GM15510 (cell line): Measurements from ENCODE around the gene COL23A1.

ENCODE experiments used
- POLR2A ChIP-seq: IDR thresholded peaks from 3 replicates; pipeline ENCODE4 v1.6.1; 2011; ENCODE audit warnings: borderline replicate concordance; ENCODE audit not compliant: insufficient read length; ENCODE audit errors: extremely low read depth

Gene COL23A1

GRCh38 chr5:178440181-178440580 lies 150.0 kb downstream of the COL23A1 start:
- TF ChIP-seq POLR2A: no peak

GRCh38 chr5:178439493-178440180 lies 150.6 kb downstream of the COL23A1 start:
- TF ChIP-seq POLR2A: no peak

GRCh38 chr5:178438796-178439195 lies 151.4 kb downstream of the COL23A1 start:
- no peak for TF ChIP-seq POLR2A

- no peak for TF ChIP-seq POLR2A
Measured at GRCh38 chr5:178437386-178438075, 152.7 kb downstream of the COL23A1 start.

DNA sequence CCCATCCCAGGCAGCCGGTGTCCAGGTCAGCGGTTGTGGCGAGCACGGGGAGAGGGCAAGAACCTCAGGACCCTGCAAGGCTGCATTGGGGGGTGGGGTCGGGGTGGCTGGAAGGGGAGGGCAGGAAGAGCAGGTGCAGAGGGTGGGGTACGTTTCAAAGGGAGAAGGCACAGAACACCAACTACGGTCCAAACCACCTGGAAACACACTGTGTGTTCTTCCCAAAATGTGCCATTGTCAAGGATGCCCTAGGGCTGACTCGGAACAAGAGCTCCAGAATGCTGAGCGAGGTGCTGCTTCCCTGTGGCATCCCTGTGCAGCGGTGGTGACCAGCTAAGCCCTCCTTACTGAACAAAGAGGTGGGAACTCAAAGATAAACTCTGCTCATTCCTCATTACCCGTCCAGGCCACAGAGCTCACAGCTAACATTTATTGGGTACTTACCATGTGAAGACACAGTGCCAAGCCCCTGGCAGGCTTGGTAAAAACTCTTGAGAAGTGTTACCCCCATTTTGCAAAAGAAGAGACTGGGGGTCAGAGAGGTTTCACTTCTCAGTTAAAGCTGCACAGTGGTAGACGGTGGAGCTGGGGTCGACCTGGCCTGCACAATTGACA lies 153.8 kb downstream of the COL23A1 start:
- no peak for TF ChIP-seq POLR2A

GRCh38 chr5:178435321-178436238 lies 154.6 kb downstream of the COL23A1 start:
- TF ChIP-seq POLR2A: no peak

DNA sequence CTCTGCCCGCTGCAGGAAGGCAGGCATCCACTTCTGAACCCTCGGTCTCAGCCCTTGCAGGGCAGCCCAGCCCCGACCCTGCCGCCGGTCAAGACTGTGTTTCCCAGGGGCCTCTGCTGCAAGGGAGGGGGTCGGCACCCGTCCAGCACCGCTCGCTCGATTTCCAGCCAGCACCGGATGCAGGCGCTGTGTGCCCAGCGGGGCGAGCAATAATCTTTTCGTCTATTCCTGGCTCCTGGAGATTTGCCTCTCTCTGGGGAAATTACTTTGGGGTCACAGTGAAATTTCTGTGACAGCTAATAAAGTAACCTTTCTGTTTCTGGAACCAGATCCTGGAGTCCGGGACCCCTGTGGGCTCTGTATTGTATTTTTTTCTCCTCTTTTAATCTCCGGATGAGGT lies 155.3 kb downstream of the COL23A1 start:
- no peak for TF ChIP-seq POLR2A

DNA sequence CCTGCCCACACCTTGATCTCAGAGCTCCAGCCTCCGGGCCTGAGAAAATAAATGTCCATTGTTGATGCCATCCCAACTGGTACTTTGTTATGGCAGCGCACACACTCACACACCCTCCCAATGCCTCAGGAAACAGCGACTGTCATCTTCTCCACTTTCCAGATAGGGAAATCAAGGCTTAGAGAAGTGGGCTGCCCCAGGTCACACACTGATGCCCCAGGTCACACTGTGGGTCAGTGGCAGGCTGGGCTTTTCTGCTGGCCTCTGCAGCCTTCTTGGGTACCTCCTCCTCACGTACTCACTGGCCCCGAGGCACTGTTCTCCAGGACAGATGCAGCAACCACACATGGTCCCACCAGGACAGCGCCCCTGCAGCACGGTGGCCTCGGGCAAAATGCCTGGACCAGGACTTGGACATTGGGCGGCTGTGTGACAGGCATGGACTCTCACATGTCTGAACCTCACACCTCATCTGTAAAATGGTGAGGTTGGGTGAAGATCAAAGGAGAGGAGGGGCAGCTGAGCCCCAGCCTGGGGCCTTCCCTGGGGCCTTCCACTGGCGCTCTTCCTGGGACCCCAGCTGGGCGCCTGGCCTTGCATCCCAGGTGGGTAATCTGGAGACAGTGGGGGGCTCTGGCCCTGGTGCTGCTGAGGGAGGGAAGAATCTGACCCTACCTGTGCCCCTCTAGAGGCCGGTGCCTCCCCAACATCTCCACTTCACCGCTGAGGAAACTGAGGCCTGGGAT lies 156.0 kb downstream of the COL23A1 start:
- TF ChIP-seq POLR2A: no peak

DNA sequence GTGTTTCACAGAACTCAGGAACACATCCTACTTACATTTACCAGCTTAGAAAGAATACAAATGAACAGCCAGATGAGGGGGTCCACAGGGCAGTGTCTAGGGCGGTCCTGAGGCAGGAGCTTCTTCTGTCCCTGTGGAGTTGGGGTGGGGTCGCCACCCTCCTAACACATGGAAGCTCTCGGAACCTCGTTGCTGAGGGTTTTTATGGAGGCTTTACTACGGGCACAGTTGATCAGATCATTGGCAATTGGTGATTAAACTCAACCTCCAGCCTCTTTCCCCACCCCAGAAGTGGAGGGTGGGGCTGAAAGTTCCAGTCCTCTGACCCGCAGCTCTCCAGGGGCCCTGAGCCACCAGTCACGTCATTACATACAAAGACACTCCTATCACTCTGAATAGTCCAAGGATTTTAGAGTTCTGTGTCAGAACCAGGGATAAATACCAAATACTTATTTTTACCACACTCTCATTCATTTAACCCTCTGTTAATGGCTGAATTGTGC lies 156.9 kb downstream of the COL23A1 start:
- TF ChIP-seq POLR2A: no peak

DNA sequence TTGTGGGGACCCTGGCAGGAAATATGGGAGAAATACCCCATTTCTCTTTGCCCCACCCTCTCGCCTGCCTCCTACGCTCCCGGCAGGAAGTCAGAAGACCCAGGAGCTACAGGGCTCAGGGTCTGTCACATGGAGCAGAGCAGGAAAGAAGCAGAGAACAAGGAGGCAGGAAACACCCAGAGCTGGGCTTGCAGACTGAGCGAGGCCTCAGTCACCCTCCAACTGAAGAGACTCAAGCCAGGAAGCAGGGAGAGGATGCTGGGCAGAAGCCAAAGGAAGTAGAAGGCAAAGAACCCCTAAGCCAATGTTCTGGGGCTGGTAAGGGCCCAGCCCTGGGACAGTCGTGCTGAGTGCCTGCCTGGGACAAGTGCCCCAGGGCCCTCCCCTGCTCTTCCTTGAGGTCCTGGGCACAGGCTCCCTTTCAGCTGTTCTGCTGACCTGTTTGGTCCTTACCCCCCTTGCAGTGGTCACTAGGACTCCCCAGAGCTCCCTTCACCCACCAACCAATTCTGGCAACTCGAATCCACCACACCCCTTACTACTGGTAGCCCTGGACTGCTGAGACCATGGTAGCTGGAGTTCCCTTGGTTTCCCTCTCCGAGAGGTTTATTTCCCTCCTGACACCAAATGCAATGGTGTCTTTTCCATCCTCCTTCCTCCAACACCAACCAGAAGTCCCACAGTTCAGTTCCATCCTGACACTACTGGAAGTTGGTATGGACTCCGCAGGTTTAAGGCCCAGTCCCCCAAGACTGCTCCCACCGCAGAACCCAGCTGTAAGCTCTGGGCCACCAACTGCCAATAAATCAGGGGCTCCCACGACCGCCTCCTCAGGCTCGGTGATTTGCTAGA lies 157.5 kb downstream of the COL23A1 start:
- no peak for TF ChIP-seq POLR2A

DNA sequence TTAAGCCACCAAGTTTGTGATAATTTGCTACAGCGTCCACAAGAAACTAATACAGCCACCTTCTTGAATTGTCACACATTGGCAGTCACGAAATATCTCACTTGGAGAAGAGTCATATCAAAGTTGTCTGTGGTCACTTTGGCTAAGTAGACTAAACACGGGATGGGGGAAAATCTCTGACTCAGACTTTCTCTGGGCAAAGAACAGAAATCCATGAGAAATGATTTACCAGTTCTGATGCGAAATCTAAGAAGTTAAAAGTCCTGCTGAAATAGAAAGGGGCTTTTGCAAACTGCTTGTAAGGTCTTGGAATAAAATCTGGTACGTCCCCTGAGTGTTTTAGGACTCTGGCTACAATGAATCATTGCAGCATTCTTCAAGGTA lies 158.4 kb downstream of the COL23A1 start:
- no peak for TF ChIP-seq POLR2A

DNA sequence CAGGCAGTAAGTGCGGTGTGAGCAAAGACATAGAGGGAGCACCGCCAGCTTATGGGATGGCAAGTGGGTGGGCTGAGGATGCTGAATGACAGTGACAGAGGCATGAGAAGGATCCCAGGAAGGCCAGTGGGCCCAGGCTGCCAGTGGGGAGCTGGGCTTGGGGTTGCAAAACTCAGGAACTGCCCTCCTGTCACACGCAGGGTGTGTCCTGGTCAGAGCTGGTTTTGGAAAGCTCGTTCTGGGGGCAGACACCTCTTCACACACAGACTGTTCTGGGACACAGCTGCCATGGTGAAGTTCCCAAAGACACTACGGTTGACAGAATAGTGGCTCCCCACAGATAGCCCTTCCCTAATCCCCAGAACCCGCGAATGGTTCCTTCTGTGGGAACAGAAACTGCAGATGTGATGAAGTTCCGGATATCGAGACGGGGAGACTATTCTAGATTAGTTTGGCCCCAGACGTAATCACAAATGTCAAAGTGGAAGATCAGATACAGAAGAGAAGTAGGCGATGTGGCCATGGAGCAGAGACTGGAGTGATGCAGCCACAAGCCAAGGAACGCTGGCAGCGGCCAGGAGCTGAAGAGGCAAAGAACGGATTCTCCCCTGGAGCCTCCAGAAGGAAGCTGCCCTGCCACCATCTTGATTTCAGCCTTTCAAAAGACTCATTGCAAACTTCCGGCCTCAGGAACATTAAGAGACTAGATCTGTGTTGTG lies 159.0 kb downstream of the COL23A1 start:
- no peak for TF ChIP-seq POLR2A
